Muscle of arm (tissue), 14 donors: Measurements from ENCODE around the gene MAP3K15. TPM values are rescaled to one million over a fixed set of nuclear protein-coding genes. Genes with fewer than 3 reads are reported as not detected.

Source experiments
- DNase-seq: peaks from one replicate; pipeline ENCODE4 v3.0.0-alpha.2; 2013
- long read RNA-seq, 11 donors: transcript quantifications; one replicate each; lab custom pipeline, GENCODE V29; 2026
- polyA plus RNA-seq, 12 donors: library from polyadenylated mRNA; unstranded; fragments of 120-200 nt; gene quantifications; one replicate each; pipeline ENCODE4 v1.2.1, GENCODE V29; 2013; ENCODE audit not compliant: insufficient read length in 12 of 12

The MAP3K15 gene
- polyA plus RNA-seq: 1 to 10 TPM in 1 of 12 donors, under 1 TPM in 9, not detected in 2; 0.37 to 1.1 (median 0.76) TPM
- long read RNA-seq, donor 1: 0 reads
- long read RNA-seq, donor 2, partial matches to known transcripts: 41 of 41 reads
- long read RNA-seq, donor 2, other reads (novel, unspliced or antisense): 0 of 41 reads
- long read RNA-seq, donor 3, partial matches to known transcripts: 15 of 15 reads
- long read RNA-seq, donor 3, other reads (novel, unspliced or antisense): 0 of 15 reads
- long read RNA-seq, donor 4: 0 reads
- long read RNA-seq, donor 5: 0 reads
- long read RNA-seq, donor 6: 0 reads
- long read RNA-seq, donor 7: 0 reads
- long read RNA-seq, donor 8: 0 reads
- long read RNA-seq, donor 9: 0 reads
- long read RNA-seq, donor 10, partial matches to known transcripts: 13 of 13 reads
- long read RNA-seq, donor 10, other reads (novel, unspliced or antisense): 0 of 13 reads
- long read RNA-seq, donor 11: 0 reads

- DNase-seq: no peak
Observed at GRCh38 chrX:19514791-19515614, at the start of gene MAP3K15. Gene MAP3K15, minus strand, starts transcription at chrX:19515508. Its CDS starts 247 bp downstream, at chrX:19515261.

- no peak for DNase-seq
Observed at GRCh38 chrX:19564606-19565005, 49.3 kb upstream of the MAP3K15 start.

- DNase-seq: no peak
Observed at GRCh38 chrX:19563746-19564145, 48.4 kb upstream of the MAP3K15 start.

GRCh38 chrX:19563327-19563726 lies 48.0 kb upstream of the MAP3K15 start:
- no peak for DNase-seq

GRCh38 chrX:19560611-19561010 lies 45.3 kb upstream of the MAP3K15 start:
- DNase-seq: no peak

- no peak for DNase-seq
Observed at GRCh38 chrX:19557822-19558221, 42.5 kb upstream of the MAP3K15 start.

GRCh38 chrX:19556202-19556601 lies 40.9 kb upstream of the MAP3K15 start:
- no peak for DNase-seq

GRCh38 chrX:19555683-19556082 lies 40.4 kb upstream of the MAP3K15 start:
- no peak for DNase-seq

GRCh38 chrX:19555236-19555635 lies 39.9 kb upstream of the MAP3K15 start:
- no peak for DNase-seq

GRCh38 chrX:19554786-19555185 lies 39.5 kb upstream of the MAP3K15 start:
- no peak for DNase-seq

- no peak for DNase-seq
Observed at GRCh38 chrX:19552793-19553192, 37.5 kb upstream of the MAP3K15 start.

- no peak for DNase-seq
Observed at GRCh38 chrX:19549838-19550237, 34.5 kb upstream of the MAP3K15 start.

- DNase-seq: no peak
Observed at GRCh38 chrX:19548934-19549333, 33.6 kb upstream of the MAP3K15 start.

GRCh38 chrX:19548279-19548678 lies 33.0 kb upstream of the MAP3K15 start:
- no peak for DNase-seq

- no peak for DNase-seq
Observed at GRCh38 chrX:19545651-19546050, 30.3 kb upstream of the MAP3K15 start.

- DNase-seq: peak; percentile 59
Observed at GRCh38 chrX:19544693-19545305, 29.5 kb upstream of the MAP3K15 start.

- DNase-seq: no peak
Observed at GRCh38 chrX:19543951-19544381, 28.7 kb upstream of the MAP3K15 start.

- DNase-seq: no peak
Observed at GRCh38 chrX:19543020-19543715, 27.9 kb upstream of the MAP3K15 start.

GRCh38 chrX:19541931-19542330 lies 26.6 kb upstream of the MAP3K15 start:
- DNase-seq: no peak

GRCh38 chrX:19541196-19541595 lies 25.9 kb upstream of the MAP3K15 start:
- no peak for DNase-seq

GRCh38 chrX:19540076-19540475 lies 24.8 kb upstream of the MAP3K15 start:
- no peak for DNase-seq

GRCh38 chrX:19539665-19540064 lies 24.4 kb upstream of the MAP3K15 start:
- no peak for DNase-seq
